ENCODE results near the gene LRRC17.
"Not testable (repeated sequence)": the region's sequence is repeated elsewhere in the genome, so short reads cannot be mapped to it uniquely, and the experiment has no call there.

LRRC17 gene

GRCh38 chr7:102889851-102890250, 22.9 kb upstream of the LRRC17 start:
- H3K27ac ChIP-seq (ENCODE audit: low read length), result no peak overlapping the region
- H3K9ac ChIP-seq (ENCODE audit: low read depth, low read length), result no peak overlapping the region
- no peaks in the 10 kb centered on the region for H3K9me3 ChIP-seq (ENCODE audit: insufficient read depth, low read depth, low read length)
- H3K4me1 ChIP-seq (ENCODE audit: insufficient read depth, low read length), result no peaks in the 10 kb centered on the region
- no peaks in the 10 kb centered on the region for H3K36me3 ChIP-seq (ENCODE audit: insufficient read depth, low read depth, low read length)
- no peak overlapping the region for H3K4me3 ChIP-seq (ENCODE audit: low read length)
- H3K27me3 ChIP-seq (ENCODE audit: insufficient read depth, low read length), result no peaks in the 10 kb centered on the region

- no peaks in the 10 kb centered on the region for H3K9me3 ChIP-seq (ENCODE audit: insufficient read depth, low read depth, low read length)
- no peak overlapping the region for H3K4me3 ChIP-seq (ENCODE audit: low read length)
- no peaks in the 10 kb centered on the region for H3K27me3 ChIP-seq (ENCODE audit: insufficient read depth, low read length)
- no peaks in the 10 kb centered on the region for H3K36me3 ChIP-seq (ENCODE audit: insufficient read depth, low read depth, low read length)
- H3K27ac ChIP-seq (ENCODE audit: low read length), result no peak overlapping the region
- H3K9ac ChIP-seq (ENCODE audit: low read depth, low read length), result no peak overlapping the region
- H3K4me1 ChIP-seq (ENCODE audit: insufficient read depth, low read length), result no peaks in the 10 kb centered on the region
Observed at GRCh38 chr7:102890292-102890970, 22.4 kb upstream of the LRRC17 start.

- H3K4me1 ChIP-seq (ENCODE audit: insufficient read depth, low read length), result no peaks in the 10 kb centered on the region
- H3K36me3 ChIP-seq (ENCODE audit: insufficient read depth, low read depth, low read length), result no peaks in the 10 kb centered on the region
- H3K27ac ChIP-seq (ENCODE audit: low read length), result no peak overlapping the region
- no peaks in the 10 kb centered on the region for H3K9me3 ChIP-seq (ENCODE audit: insufficient read depth, low read depth, low read length)
- H3K4me3 ChIP-seq (ENCODE audit: low read length), result no peak overlapping the region
- H3K27me3 ChIP-seq (ENCODE audit: insufficient read depth, low read length), result no peaks in the 10 kb centered on the region
- no peak overlapping the region for H3K9ac ChIP-seq (ENCODE audit: low read depth, low read length)
Observed at GRCh38 chr7:102890971-102891692, 21.7 kb upstream of the LRRC17 start.

GRCh38 chr7:102891693-102892261, 21.0 kb upstream of the LRRC17 start:
- Histone ChIP-seq H3K36me3 (ENCODE audit: insufficient read depth, low read depth, low read length) (no peaks in the 10 kb centered on the region), H3K4me1 (ENCODE audit: insufficient read depth, low read length) (no peaks in the 10 kb centered on the region), H3K9me3 (ENCODE audit: insufficient read depth, low read depth, low read length) (no peaks in the 10 kb centered on the region), H3K27ac (ENCODE audit: low read length) (no peak overlapping the region), H3K9ac (ENCODE audit: low read depth, low read length) (no peak overlapping the region), H3K27me3 (ENCODE audit: insufficient read depth, low read length) (no peaks in the 10 kb centered on the region), H3K4me3 (ENCODE audit: low read length) (no peak overlapping the region)

GRCh38 chr7:102892631-102893278, 20.0 kb upstream of the LRRC17 start:
- H3K4me3 ChIP-seq (ENCODE audit: low read length), result no peak overlapping the region
- no peaks in the 10 kb centered on the region for H3K27me3 ChIP-seq (ENCODE audit: insufficient read depth, low read length)
- no peaks in the 10 kb centered on the region for H3K9me3 ChIP-seq (ENCODE audit: insufficient read depth, low read depth, low read length)
- H3K27ac ChIP-seq (ENCODE audit: low read length), result no peak overlapping the region
- H3K36me3 ChIP-seq (ENCODE audit: insufficient read depth, low read depth, low read length), result no peaks in the 10 kb centered on the region
- no peaks in the 10 kb centered on the region for H3K4me1 ChIP-seq (ENCODE audit: insufficient read depth, low read length)
- H3K9ac ChIP-seq (ENCODE audit: low read depth, low read length), result no peak overlapping the region

- Histone ChIP-seq H3K27ac (ENCODE audit: low read length) (no peak overlapping the region), H3K9me3 (ENCODE audit: insufficient read depth, low read depth, low read length) (no peaks in the 10 kb centered on the region), H3K27me3 (ENCODE audit: insufficient read depth, low read length) (no peaks in the 10 kb centered on the region), H3K36me3 (ENCODE audit: insufficient read depth, low read depth, low read length) (no peaks in the 10 kb centered on the region), H3K4me3 (ENCODE audit: low read length) (no peak overlapping the region), H3K4me1 (ENCODE audit: insufficient read depth, low read length) (no peaks in the 10 kb centered on the region), H3K9ac (ENCODE audit: low read depth, low read length) (no peak overlapping the region)
Observed at GRCh38 chr7:102895602-102896001, 17.2 kb upstream of the LRRC17 start.

GRCh38 chr7:102896585-102896984, 16.2 kb upstream of the LRRC17 start:
- Histone ChIP-seq H3K4me3 (ENCODE audit: low read length) (no peak overlapping the region), H3K36me3 (ENCODE audit: insufficient read depth, low read depth, low read length) (no peaks in the 10 kb centered on the region), H3K9me3 (ENCODE audit: insufficient read depth, low read depth, low read length) (no peaks in the 10 kb centered on the region), H3K9ac (ENCODE audit: low read depth, low read length) (no peak overlapping the region), H3K27me3 (ENCODE audit: insufficient read depth, low read length) (no peaks in the 10 kb centered on the region), H3K4me1 (ENCODE audit: insufficient read depth, low read length) (no peaks in the 10 kb centered on the region), H3K27ac (ENCODE audit: low read length) (no peak overlapping the region)

GRCh38 chr7:102897211-102897631, 15.6 kb upstream of the LRRC17 start:
- H3K27ac ChIP-seq (ENCODE audit: low read length), result no peak overlapping the region
- no peaks in the 10 kb centered on the region for H3K4me1 ChIP-seq (ENCODE audit: insufficient read depth, low read length)
- H3K9ac ChIP-seq (ENCODE audit: low read depth, low read length), result no peak overlapping the region
- no peaks in the 10 kb centered on the region for H3K27me3 ChIP-seq (ENCODE audit: insufficient read depth, low read length)
- no peaks in the 10 kb centered on the region for H3K9me3 ChIP-seq (ENCODE audit: insufficient read depth, low read depth, low read length)
- H3K36me3 ChIP-seq (ENCODE audit: insufficient read depth, low read depth, low read length), result no peaks in the 10 kb centered on the region
- no peak overlapping the region for H3K4me3 ChIP-seq (ENCODE audit: low read length)

GRCh38 chr7:102897856-102898531, 14.8 kb upstream of the LRRC17 start:
- Histone ChIP-seq H3K4me1 (ENCODE audit: insufficient read depth, low read length) (no peaks in the 10 kb centered on the region), H3K27ac (ENCODE audit: low read length) (no peak overlapping the region), H3K27me3 (ENCODE audit: insufficient read depth, low read length) (no peaks in the 10 kb centered on the region), H3K36me3 (ENCODE audit: insufficient read depth, low read depth, low read length) (no peaks in the 10 kb centered on the region), H3K4me3 (ENCODE audit: low read length) (no peak overlapping the region), H3K9me3 (ENCODE audit: insufficient read depth, low read depth, low read length) (no peaks in the 10 kb centered on the region), H3K9ac (ENCODE audit: low read depth, low read length) (no peak overlapping the region)

- Histone ChIP-seq H3K9ac (ENCODE audit: low read depth, low read length) (no peak overlapping the region), H3K4me1 (ENCODE audit: insufficient read depth, low read length) (no peaks in the 10 kb centered on the region), H3K27me3 (ENCODE audit: insufficient read depth, low read length) (no peaks in the 10 kb centered on the region), H3K9me3 (ENCODE audit: insufficient read depth, low read depth, low read length) (no peaks in the 10 kb centered on the region), H3K27ac (ENCODE audit: low read length) (no peak overlapping the region), H3K4me3 (ENCODE audit: low read length) (no peak overlapping the region), H3K36me3 (ENCODE audit: insufficient read depth, low read depth, low read length) (no peaks in the 10 kb centered on the region)
Observed at GRCh38 chr7:102898532-102898859, 14.3 kb upstream of the LRRC17 start.

GRCh38 chr7:102902052-102902451, 10.7 kb upstream of the LRRC17 start:
- not testable (repeated sequence) for H3K9me3 ChIP-seq (ENCODE audit: insufficient read depth, low read depth, low read length); H3K4me1 ChIP-seq (ENCODE audit: insufficient read depth, low read length); H3K9ac ChIP-seq (ENCODE audit: low read depth, low read length); H3K4me3 ChIP-seq (ENCODE audit: low read length); H3K27me3 ChIP-seq (ENCODE audit: insufficient read depth, low read length); H3K27ac ChIP-seq (ENCODE audit: low read length); H3K36me3 ChIP-seq (ENCODE audit: insufficient read depth, low read depth, low read length)
